Fibroblast of lung (primary cell): ENCODE data around the gene WDR7. TPM values are rescaled to one million over a fixed set of nuclear protein-coding genes. Genes with fewer than 3 reads are reported as not detected.

Experiments used
- DNase-seq, 2 donors: peaks; one replicate each; pipeline versions ENCODE4 v3.0.0 to v3.0.0-alpha.2; 2010; ENCODE audit warnings: low read depth in 2 of 2
- H2AFZ ChIP-seq: 2 replicates; pipeline ENCODE4 v1.5.1; 2012; ENCODE audit warnings: low read length, control low read depth, inconsistent platforms
- H3K27ac ChIP-seq: 2 replicates; pipeline ENCODE4 v1.5.1; 2011; ENCODE audit warnings: low read length, control low read depth; ENCODE audit not compliant: insufficient read depth
- H3K27me3 ChIP-seq: 2 replicates; pipeline ENCODE4 v1.5.1; 2011; ENCODE audit warnings: mild to moderate bottlenecking, low read length; ENCODE audit not compliant: control insufficient read depth, insufficient read depth
- H3K36me3 ChIP-seq: 2 replicates; pipeline ENCODE4 v1.5.1; 2011; ENCODE audit warnings: low read length; ENCODE audit not compliant: control insufficient read depth, insufficient read depth
- H3K4me1 ChIP-seq: 2 replicates; pipeline ENCODE4 v1.5.1; 2011; ENCODE audit warnings: low read length; ENCODE audit not compliant: control insufficient read depth, insufficient read depth; ENCODE audit errors: extremely low read depth
- H3K4me2 ChIP-seq: 2 replicates; pipeline ENCODE4 v1.5.1; 2011; ENCODE audit warnings: low read length, control low read depth; ENCODE audit not compliant: insufficient read depth; ENCODE audit errors: extremely low read depth
- H3K4me3 ChIP-seq, 4 experiments: fragments of 200-600 bp in 1 of 4; sonication (generic) in 1 of 4; replicated peaks in 1 of 4; 2 replicates each; pipeline ENCODE4 v1.5.1; 2011 to 2016; ENCODE audit warnings: low read length in 4 of 4, low read depth in 3 of 4, mild to moderate bottlenecking in 3 of 4, control low read depth in 2 of 4, inconsistent platforms in 1 of 4, mixed read lengths in 1 of 4; ENCODE audit not compliant: insufficient read depth in 1 of 4; ENCODE audit errors: control extremely low read depth in 1 of 4
- H3K79me2 ChIP-seq: 2 replicates; pipeline ENCODE4 v1.5.1; 2012; ENCODE audit warnings: mild to moderate bottlenecking, low read length, inconsistent platforms; ENCODE audit not compliant: control insufficient read depth, insufficient read depth
- H3K9ac ChIP-seq: 2 replicates; pipeline ENCODE4 v1.5.1; 2011; ENCODE audit warnings: mild to moderate bottlenecking, low read length, control low read depth; ENCODE audit not compliant: insufficient read depth
- H3K9me3 ChIP-seq: 2 replicates; pipeline ENCODE4 v1.5.1; 2012; ENCODE audit warnings: low read depth, low read length; ENCODE audit not compliant: control insufficient read depth, insufficient read depth
- H4K20me1 ChIP-seq: 2 replicates; pipeline ENCODE4 v1.5.1; 2011; ENCODE audit warnings: low read length; ENCODE audit not compliant: control insufficient read depth, insufficient read depth; ENCODE audit errors: extremely low read depth
- EZH2 ChIP-seq: IDR thresholded peaks from 2 replicates; pipeline ENCODE4 v1.5.1; 2012; ENCODE audit warnings: low read length, control low read depth, mild to moderate bottlenecking; ENCODE audit errors: missing control alignments
- polyA plus RNA-seq, 2 donors: library from polyadenylated mRNA; depleted of rRNA in 1 of 2; stranded (reverse) in 1 of 2; unstranded in 1 of 2; fragments of >200 nt; gene quantifications; 2 replicates each; pipeline ENCODE4 v1.2.1, GENCODE V29; 2011 to 2012; ENCODE audit warnings: missing spikeins in 1 of 2
- total RNA-seq: library from RNA; depleted of rRNA; stranded (reverse); fragments of >200 nt; gene quantifications from 2 replicates; pipeline ENCODE4 v1.2.1, GENCODE V29; 2014
- TF ChIP-seq, protein P1 (sequence below), 2 donors: IDR thresholded peaks in 1 of 2; conservative IDR thresholded peaks in 1 of 2; 1 replicate in 1 of 2; 2 replicates in 1 of 2; pipeline ENCODE4 v1.5.1; 2011 to 2012; ENCODE audit warnings: low read length in 2 of 2, control low read depth in 1 of 2, inconsistent platforms in 1 of 2, low read depth in 1 of 2, mild to moderate bottlenecking in 1 of 2

WDR7 gene
- total and polyA plus RNA-seq, 2 donors (not counting 1 experiment from before 2014, with no cell fraction given): 7.2 to 27.2 TPM

- H3K9me3 ChIP-seq: no peaks in the 10 kb centered on the region
Measured at GRCh38 chr18:56741685-56742084, 90.5 kb downstream of the WDR7 start.

DNA sequence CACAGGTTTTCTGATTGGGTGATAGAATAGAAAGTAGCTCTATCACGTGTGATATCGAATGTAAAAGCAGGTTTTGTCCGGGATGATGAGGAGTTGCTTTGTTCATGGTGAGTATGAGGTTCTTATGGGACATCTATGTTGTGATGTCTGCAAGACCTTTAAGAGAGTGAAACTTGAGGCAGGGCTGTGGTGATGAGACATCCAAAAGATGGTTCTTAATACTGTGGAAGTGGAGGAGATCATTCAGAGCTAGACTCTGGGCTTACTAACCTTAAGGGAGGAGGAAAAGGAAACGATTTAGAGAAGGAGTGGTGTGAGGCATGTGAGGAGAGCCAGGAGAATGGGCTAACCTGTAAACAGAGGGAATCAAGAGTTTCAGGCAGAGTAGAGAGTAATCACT lies 92.0 kb downstream of the WDR7 start:
- Histone ChIP-seq H3K9me3 (no peaks in the 10 kb centered on the region), H3K27ac (no peak overlapping the region), H3K79me2 (no peaks in the 10 kb centered on the region), H3K36me3 (no peaks in the 10 kb centered on the region), H3K4me2 (no peak overlapping the region), H2AFZ (no peak overlapping the region), H3K27me3 (no peaks in the 10 kb centered on the region), H3K4me1 (no peaks in the 10 kb centered on the region), H3K9ac (no peak overlapping the region), H4K20me1 (no peaks in the 10 kb centered on the region), H3K4me3 (no peak overlapping the region)
- no peak for DNase-seq
- TF ChIP-seq, protein P1, sequence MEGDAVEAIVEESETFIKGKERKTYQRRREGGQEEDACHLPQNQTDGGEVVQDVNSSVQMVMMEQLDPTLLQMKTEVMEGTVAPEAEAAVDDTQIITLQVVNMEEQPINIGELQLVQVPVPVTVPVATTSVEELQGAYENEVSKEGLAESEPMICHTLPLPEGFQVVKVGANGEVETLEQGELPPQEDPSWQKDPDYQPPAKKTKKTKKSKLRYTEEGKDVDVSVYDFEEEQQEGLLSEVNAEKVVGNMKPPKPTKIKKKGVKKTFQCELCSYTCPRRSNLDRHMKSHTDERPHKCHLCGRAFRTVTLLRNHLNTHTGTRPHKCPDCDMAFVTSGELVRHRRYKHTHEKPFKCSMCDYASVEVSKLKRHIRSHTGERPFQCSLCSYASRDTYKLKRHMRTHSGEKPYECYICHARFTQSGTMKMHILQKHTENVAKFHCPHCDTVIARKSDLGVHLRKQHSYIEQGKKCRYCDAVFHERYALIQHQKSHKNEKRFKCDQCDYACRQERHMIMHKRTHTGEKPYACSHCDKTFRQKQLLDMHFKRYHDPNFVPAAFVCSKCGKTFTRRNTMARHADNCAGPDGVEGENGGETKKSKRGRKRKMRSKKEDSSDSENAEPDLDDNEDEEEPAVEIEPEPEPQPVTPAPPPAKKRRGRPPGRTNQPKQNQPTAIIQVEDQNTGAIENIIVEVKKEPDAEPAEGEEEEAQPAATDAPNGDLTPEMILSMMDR (conservative IDR thresholded peaks at IDR 0.05 in 1 of 2, IDR thresholded peaks at IDR 0.05 in 1 of 2; ENCODE audit: low read depth in 1 of 2, low read length in 2 of 2): no peak
- no peak for TF ChIP-seq EZH2

More at GRCh38 chr18:56741685-56742084, 90.5 kb downstream of the WDR7 start:
- Histone ChIP-seq H3K4me2 (no peak overlapping the region), H2AFZ (no peak overlapping the region), H3K36me3 (no peaks in the 10 kb centered on the region), H3K27me3 (no peaks in the 10 kb centered on the region), H3K27ac (no peak overlapping the region), H3K79me2 (no peaks in the 10 kb centered on the region), H3K4me3 (no peak overlapping the region), H4K20me1 (no peaks in the 10 kb centered on the region), H3K9ac (no peak overlapping the region), H3K4me1 (no peaks in the 10 kb centered on the region)
- DNase-seq: peak in 1 of 2 donors; percentile 2
- TF ChIP-seq EZH2: no peak
- TF ChIP-seq, protein P1 (conservative IDR thresholded peaks at IDR 0.05 in 1 of 2, IDR thresholded peaks at IDR 0.05 in 1 of 2; ENCODE audit: low read depth in 1 of 2, low read length in 2 of 2): no peak

- no peak overlapping the region for H3K9ac ChIP-seq
- TF ChIP-seq EZH2: no peak
- TF ChIP-seq, protein P1 (conservative IDR thresholded peaks at IDR 0.05 in 1 of 2, IDR thresholded peaks at IDR 0.05 in 1 of 2; ENCODE audit: low read depth in 1 of 2, low read length in 2 of 2): no peak
- H4K20me1 ChIP-seq: no peaks in the 10 kb centered on the region
- H3K4me3 ChIP-seq: no peak overlapping the region
- no peaks in the 10 kb centered on the region for H3K36me3 ChIP-seq
- no peak for DNase-seq
- no peaks in the 10 kb centered on the region for H3K27me3 ChIP-seq
- H3K27ac ChIP-seq: no peak overlapping the region
- no peaks in the 10 kb centered on the region for H3K9me3 ChIP-seq
- no peak overlapping the region for H3K4me2 ChIP-seq
- H2AFZ ChIP-seq: no peak overlapping the region
- no peaks in the 10 kb centered on the region for H3K4me1 ChIP-seq
- no peaks in the 10 kb centered on the region for H3K79me2 ChIP-seq
Measured at GRCh38 chr18:56747032-56747658, 96.0 kb downstream of the WDR7 start.
